Epithelial cell of prostate (primary cell): ENCODE measurements around the gene NADSYN1.

ENCODE experiments used
- DNase-seq: peaks from one replicate; pipeline ENCODE4 v3.0.0-alpha.2; 2011; ENCODE audit warnings: low read depth, low spot score
- H3K27ac ChIP-seq: fragments of 450-650 bp; 2 replicates; pipeline ENCODE4 v1.5.1; 2017; ENCODE audit warnings: mild to moderate bottlenecking

Gene NADSYN1

GRCh38 chr11:71449596-71449995, 3.4 kb upstream of the NADSYN1 start:
- DNase-seq, result no peak
- H3K27ac ChIP-seq, result peak overlapping the region; percentile 69

- no peak for DNase-seq
- H3K27ac ChIP-seq, result no peak overlapping the region
Observed at GRCh38 chr11:71450507-71450906, 2.5 kb upstream of the NADSYN1 start.

GRCh38 chr11:71450939-71451338, 2.1 kb upstream of the NADSYN1 start:
- DNase-seq, result no peak
- no peak overlapping the region for H3K27ac ChIP-seq

- peak overlapping the region; percentile 57 for H3K27ac ChIP-seq
- no peak for DNase-seq
Observed at GRCh38 chr11:71451596-71452198, 1.3 kb upstream of the NADSYN1 start.

GRCh38 chr11:71452199-71453036, 585 bp upstream of the NADSYN1 start:
- peak overlapping the region; percentile 57 for H3K27ac ChIP-seq
- DNase-seq, result no peak

GRCh38 chr11:71453918-71454304, 908 bp downstream of the NADSYN1 start:
- no peak for DNase-seq
- peak overlapping the region; percentile 57 for H3K27ac ChIP-seq

GRCh38 chr11:71454470-71455113, 1.6 kb downstream of the NADSYN1 start:
- no peak overlapping the region for H3K27ac ChIP-seq
- no peak for DNase-seq

GRCh38 chr11:71456294-71456693, 3.3 kb downstream of the NADSYN1 start:
- DNase-seq, result no peak
- no peak overlapping the region for H3K27ac ChIP-seq

GRCh38 chr11:71456831-71457230, 3.8 kb downstream of the NADSYN1 start:
- H3K27ac ChIP-seq, result no peak overlapping the region
- no peak for DNase-seq

GRCh38 chr11:71458146-71459070, 5.4 kb downstream of the NADSYN1 start:
- no peak overlapping the region for H3K27ac ChIP-seq

GRCh38 chr11:71459076-71459766, 6.2 kb downstream of the NADSYN1 start:
- no peak for DNase-seq
- H3K27ac ChIP-seq, result no peak overlapping the region

More at GRCh38 chr11:71458146-71459070, 5.4 kb downstream of the NADSYN1 start:
- DNase-seq, result peak; percentile 45

GRCh38 chr11:71459767-71460320, 6.8 kb downstream of the NADSYN1 start:
- no peak for DNase-seq
- no peak overlapping the region for H3K27ac ChIP-seq

GRCh38 chr11:71461696-71462095, 8.7 kb downstream of the NADSYN1 start:
- DNase-seq, result no peak
- H3K27ac ChIP-seq, result no peak overlapping the region

- DNase-seq, result no peak
- no peak overlapping the region for H3K27ac ChIP-seq
Observed at GRCh38 chr11:71462726-71463125, 9.7 kb downstream of the NADSYN1 start.

- no peak for DNase-seq
- H3K27ac ChIP-seq, result no peak overlapping the region
Observed at GRCh38 chr11:71463331-71464211, 10.6 kb downstream of the NADSYN1 start.

- DNase-seq, result no peak
Observed at GRCh38 chr11:71465054-71465453, 12.1 kb downstream of the NADSYN1 start.

GRCh38 chr11:71466358-71466757, 13.4 kb downstream of the NADSYN1 start:
- no peak overlapping the region for H3K27ac ChIP-seq
- no peak for DNase-seq

More at GRCh38 chr11:71465054-71465453, 12.1 kb downstream of the NADSYN1 start:
- H3K27ac ChIP-seq, result no peak overlapping the region

- no peak for DNase-seq
- H3K27ac ChIP-seq, result no peak overlapping the region
Observed at GRCh38 chr11:71467164-71467563, 14.2 kb downstream of the NADSYN1 start.
